G401 (cell line): Measurements from ENCODE around the gene GRAMD1B. TPM values are rescaled to one million over a fixed set of nuclear protein-coding genes. Genes with fewer than 3 reads are reported as not detected.
A peak's percentile ranks its signal among the peaks of the same experiment; 100 is the strongest.
"Not testable (repeated sequence)": the region's sequence is repeated elsewhere in the genome, so short reads cannot be mapped to it uniquely, and the experiment has no call there.

Experiments
- DNase-seq: peaks from one replicate; pipeline ENCODE4 v3.0.0-alpha.2; 2015; ENCODE audit warnings: low spot score
- in situ Hi-C: cut with HindIII; loops from 2 replicates; pipeline ENCODE4 v1.10.0; 2016; ENCODE audit warnings: low sequenced_read_pairs, mixed read lengths
- total RNA-seq: library from RNA; depleted of rRNA; stranded (reverse); fragments of >200 nt; shearing (Covaris generic); gene quantifications from 2 replicates; pipeline ENCODE4 v1.2.3, GENCODE V29; 2014

GRAMD1B gene
- total RNA-seq, 1 experiment from 2014 or later = 31.0 TPM

DNA sequence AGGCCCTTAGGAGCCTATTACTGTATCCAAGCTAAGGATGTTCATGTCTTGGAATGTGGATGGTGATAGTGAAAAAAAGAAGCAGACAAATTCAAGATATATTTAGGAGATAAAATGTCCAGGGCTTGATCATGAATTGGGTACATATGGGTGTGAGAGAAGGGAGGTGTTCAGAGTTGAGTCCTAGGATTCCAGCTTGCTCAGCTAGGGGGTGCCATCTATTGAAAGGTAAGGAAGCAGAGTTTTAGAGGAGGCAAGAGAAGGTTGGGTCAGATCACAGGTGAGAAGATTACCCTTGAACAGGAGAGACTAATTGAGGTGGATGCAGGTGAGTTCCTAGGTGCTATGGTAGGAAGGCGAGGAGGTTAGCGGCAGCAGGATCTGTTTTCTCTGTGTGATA lies 60.5 kb downstream of the GRAMD1B start:
- peak; percentile 33 for DNase-seq
- in situ Hi-C loops = no loop called here

DNA sequence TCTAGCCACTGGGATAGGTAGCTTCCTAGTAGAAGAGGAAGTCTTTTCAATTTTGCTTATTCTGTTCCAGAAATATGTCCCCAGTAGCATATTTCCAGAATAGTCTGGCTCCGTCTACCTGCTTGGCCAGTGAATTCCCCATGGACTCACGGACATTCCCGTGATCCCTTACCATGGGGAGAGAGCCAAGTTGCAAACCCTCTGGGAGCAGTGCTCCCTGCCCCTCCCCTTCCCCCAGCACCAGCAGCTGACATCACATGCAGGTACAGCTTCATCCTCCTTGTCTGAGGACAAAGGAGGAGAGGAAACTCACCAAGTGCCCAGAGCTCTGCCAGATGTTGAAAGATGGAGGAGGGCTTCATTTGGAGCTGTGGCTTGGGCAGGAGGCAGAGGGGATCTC lies 61.2 kb downstream of the GRAMD1B start:
- DNase-seq = no peak
- in situ Hi-C loops = no loop called here

DNA sequence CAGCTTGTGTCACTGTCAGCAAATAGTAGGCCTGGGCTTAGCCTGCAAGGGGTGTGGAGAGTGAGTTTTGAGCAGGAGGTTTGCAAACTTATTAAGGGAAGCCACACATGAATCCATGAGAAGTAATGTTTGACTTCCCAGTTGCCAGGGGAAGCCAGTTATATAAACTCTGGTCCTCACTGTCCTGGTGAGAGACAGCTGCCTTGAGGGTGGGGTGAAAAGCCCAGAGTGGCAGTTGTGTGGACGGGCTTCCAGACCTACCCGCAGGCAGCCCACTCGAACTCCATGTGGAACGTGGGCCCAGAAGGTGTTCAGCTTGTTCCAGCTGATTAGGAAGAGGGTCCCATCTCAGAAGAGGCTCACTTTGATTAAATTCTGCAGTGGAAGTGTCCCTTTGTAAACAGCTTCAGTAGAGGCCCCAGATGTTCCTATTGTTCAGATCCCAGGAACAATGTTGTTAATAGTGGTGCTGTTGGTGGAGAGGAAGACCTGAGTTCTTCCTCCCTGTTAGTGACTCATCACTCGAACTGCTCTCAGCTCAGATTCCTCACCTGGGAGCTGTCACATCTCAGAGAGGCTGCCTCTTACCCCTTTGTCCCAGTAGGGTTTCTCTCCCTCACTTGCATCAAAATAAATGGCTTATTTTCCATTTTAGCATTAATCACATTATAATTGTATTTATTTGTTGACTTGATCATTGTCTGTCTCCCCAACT lies 63.4 kb downstream of the GRAMD1B start:
- in situ Hi-C loops = no loop called here

DNA sequence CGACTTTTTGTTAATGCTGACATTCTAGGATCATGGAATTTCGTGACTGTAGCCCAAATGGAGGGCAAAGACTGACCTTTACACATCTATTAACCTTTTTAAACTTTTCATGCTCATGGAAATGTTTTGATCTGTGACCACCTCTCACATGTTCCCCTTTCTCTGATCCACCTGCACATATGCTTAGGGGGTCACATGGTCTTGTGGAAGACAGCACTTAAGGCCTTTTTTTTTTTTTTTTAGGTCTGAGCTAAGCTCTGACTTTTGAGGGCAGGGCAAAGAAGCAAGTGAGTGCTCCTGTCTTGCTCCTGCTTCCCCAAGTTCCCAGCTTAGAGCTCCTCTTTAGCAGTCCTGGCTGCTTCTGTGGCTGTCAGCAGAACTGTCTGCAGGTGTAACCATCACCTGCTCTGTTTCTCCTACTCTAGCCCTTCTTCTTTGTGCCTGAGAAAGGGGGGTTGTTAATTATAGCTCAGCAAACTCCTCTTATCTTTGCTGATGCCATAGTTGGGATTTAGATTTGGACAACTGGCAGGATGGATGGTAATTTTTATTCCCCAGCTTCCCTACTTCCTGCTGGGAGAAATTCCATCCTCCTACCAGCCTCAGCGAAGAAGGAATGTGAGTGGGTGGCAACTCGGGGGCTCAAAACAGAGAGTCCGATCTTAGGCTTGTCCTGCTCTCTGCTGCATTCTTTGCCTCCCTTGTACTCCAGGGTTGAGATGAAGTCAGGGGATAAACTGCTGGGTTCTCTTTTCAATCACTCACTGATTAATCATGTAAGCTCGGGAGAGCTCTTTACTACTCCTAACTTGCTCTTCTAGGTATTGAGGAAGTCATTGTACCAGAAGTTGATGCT lies 64.4 kb downstream of the GRAMD1B start:
- in situ Hi-C loops = no loop called here
- no peak for DNase-seq

More for the DNA sequence above, 63.4 kb downstream of the GRAMD1B start:
- no peak for DNase-seq

DNA sequence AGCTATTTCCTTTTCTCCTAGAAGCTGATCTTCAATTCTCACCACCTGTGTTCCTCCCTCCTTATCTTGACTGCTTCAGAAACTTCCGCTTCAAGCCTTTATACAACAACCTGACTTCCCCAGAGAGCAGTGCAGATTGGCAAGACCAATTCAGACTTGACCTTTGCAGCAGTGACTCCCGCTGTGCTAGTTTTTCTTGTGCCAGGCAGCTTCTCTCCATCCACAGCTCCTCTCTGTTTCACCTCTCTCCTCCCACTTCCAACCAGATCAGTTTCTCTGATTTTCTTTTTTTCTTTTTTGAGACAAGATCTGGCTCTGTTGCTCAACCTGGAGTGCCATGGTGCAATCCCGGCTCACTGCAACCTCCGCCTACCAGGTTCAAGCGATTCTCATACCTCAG lies 74.3 kb downstream of the GRAMD1B start:
- in situ Hi-C loops = no loop called here

DNA sequence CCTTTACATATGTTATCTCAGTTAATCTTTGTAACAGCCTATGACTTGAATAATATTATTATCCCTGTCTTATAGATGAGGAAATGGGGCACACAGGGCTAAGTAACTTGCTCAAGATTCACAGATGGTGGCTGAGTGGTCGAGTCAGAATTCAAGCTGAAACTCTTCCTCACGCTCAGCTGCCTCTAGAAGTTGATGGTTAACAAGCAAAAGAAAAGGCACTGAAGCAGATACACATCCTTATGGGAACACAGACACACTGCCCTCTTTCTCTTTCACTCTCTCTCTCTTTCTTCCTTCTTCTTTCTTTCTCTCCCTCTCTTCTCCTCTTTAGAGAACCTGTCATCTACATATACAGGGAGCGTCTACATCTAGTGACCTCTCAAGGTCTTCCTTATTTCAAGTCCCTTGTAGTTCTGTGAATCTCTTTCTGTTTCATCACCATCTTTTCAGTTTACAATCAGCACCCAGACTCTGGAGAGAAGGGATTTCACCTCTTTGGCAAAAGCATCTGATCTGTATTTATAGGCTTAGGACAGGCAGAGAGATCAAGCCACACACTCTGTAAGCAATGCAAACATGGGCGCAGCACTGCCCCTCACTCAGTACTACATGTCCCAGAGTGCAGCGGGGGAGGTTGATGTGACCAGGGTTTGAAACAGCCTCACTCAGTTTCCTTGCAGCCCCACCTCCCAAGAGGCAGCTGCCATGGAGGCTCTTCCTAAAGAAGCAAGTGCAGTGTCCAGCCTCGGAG lies 75.7 kb downstream of the GRAMD1B start:
- no peak for DNase-seq
- in situ Hi-C loops = no loop called here

More for the DNA sequence above, 74.3 kb downstream of the GRAMD1B start:
- DNase-seq = peak; percentile 75

DNA sequence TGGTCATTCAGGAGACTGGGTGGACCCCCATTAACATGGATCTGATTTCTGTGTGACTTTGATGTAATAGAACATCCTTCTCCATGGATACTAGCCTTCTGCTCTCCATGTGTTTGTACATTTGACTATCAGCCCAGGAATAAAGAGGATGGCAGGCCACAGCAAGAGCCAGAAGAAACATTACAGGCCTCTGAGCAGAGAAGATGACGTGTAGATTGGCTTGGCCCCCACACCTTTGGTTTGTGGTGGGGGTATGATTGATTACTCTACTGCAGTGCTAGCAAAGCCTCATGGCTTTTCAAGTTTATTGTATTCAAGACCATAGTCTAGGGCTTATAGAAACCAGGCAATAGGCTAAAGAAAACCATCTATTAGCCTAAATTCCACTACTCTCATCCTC lies 77.0 kb downstream of the GRAMD1B start:
- no peak for DNase-seq
- in situ Hi-C loops = no loop called here

DNA sequence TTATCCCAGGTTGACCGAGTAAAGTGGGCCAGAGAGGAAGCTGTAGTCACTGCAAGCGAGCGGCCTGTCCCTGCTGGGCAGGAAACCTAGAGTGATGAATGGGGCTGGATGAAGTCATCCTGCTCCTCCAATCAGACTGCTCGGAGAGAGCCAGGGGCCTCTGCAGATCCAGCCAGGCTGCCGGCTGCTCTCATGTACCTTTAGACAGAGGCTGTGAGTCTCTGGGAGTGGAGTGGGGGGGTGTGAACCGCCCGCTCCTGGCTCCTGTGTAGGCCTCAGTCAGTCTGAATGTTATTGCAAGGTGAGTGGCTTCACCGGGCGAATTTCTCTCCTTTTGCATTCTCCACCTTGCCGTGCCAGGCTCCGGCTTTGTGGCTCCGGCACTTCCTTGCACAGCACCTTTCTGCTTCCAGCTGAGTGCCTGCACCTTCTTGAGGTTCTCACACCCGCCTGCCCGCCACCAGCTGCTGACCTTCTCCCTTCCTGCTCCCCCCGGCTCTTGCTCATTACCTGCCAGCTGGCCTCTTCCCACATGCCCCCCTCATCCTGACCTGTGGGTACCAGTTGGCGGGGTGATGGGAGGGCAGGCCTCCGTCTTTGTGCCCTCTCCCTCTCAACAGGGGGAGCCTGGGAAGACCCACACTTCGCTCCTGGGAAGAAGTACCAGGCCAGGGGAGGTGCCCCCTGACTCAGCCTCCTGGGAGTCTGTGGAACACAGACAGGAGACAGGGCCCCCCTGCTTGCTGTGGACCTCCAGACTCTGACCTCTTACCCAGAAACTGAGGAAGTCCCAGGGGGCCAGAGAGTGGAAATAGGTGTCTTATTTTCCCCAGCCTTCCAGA lies 79.9 kb downstream of the GRAMD1B start:
- peak; percentile 98 for DNase-seq
- in situ Hi-C loops = no loop called here

DNA sequence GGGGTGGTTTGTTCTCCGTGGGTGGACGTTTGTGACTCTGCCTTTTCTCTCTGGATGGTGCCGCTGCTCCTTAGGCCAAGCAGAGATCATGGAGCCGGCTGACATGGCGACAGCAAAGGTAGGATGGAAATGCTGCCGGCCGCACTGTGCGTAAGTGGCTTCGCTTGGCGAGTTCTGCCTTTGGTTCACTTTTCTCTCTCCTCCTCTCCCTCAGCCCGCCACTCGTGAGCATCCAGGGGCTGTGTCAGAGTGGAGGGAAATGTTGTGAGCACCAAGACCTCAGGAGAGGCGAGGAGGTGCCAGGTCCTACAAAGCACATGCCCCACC lies 80.5 kb downstream of the GRAMD1B start:
- no peak for DNase-seq
- in situ Hi-C loops = no loop called here

DNA sequence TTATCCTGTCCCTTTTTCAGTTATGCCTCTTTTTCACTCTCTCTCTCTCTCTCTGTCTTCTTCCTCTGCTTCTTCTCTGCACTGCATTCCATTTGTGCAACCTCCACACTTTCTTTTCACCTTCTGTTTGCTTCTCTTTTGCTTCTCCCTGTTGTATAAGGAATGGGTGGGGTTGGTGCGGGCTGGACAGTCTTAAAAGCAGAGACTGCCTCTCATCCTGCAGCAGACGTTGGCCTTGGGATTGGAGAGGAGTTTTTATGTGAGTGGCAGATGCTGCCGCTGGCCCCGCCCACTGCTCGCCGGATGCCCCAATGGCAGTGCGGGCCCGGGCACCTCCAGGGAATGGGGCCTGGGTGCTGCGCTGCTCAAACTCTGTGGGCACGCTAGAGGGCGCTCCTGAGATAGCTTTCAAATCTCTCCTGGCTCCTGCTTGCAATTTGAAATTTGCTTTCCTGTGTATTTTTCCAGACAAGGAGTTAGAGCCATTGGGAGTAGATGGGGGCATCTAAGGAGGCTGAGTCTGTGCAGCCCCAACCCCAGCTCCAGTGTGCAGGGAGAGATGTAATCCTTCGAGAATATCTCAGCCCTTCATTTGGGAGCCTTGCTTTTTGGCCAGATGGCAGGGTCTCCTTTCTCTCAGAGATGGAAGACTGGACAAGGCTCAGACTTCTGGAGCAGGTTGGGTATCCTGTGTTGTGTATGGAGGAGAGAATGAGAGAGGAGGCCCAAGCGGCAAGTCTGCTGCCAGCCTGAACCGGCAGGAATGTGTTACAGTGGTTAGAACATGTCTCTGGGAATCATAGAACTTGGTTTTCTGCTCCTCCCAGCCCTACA lies 81.2 kb downstream of the GRAMD1B start:
- peak; percentile 99 for DNase-seq
- in situ Hi-C loops = no loop called here

DNA sequence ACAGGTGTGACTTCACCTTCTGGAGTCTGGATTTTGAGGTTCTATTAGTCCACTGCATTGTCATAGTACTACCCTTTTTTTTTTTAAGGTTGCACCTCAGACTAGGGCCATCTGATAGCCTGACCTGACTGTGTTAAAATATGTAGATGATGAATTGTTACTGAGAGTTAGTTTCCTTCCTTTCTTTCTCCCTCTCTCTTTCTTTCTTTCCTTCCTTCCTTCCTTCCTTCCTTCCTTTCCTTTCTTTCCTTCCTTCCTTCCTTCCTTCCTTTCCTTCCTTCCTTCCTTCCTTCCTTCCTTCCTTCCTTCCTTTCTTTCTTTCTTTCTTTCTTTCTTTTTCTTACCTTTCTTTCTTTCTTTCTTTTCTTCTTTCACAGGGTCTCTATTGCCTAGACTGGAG lies 83.2 kb downstream of the GRAMD1B start:
- DNase-seq, in situ Hi-C loops: not testable (repeated sequence)

DNA sequence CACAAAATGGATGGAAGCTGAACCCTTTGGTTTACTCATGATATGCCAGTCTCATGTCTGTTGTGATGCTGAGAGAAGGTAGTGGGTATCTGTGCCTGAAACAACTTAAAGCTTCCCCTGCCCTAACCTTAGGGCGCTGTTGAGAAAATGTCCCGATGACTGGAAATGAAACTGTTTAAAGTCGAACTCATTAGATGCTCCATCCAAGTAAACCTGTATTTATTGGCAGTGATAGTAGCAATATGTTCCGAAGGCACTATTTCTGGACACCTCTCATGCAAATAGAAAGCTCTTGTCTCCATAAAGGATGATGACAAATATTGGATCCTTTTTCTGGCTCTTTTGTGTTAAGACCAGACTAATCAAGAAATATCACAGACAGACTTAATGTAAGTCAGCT lies 86.2 kb downstream of the GRAMD1B start:
- peak; percentile 65 for DNase-seq
- in situ Hi-C loops = no loop called here

DNA sequence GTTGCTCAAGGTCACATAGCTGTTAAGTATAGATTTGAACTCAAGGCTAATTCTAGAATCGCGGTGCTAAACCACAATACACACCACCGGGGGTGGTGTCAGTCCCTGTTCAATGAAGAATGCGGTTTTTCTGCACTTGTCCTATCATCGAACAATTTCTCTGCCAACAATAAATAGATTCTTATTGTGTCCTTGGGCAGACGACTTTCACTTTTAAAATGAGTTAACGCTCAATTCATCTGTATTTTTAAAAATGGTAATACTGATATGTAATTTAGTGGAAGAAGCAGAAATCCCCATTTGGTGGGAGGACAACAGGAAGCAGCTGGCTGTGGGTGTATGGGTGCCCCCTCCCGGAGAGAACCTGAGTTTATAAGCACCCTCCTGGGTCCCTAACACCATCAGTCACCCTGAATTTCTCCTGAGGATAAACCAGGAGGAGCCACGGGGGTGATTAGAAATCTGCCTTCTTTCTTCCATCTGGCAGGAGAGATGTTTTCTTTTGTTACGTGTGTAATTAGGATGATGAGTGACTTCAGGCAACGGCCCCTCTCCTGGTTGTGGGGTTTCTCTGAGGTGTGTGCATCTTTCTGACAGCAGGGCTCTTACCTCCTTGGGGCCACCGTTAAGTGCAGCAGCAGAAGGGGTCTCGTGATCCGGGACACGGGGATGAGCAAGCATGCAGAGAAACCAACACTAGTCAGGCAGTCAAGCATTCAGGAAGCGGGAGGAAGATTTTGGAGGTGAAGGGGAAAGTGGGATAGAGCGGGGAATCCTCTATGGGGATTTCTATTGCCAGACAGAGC lies 87.7 kb downstream of the GRAMD1B start:
- DNase-seq = peak; percentile 35
- in situ Hi-C loops = no loop called here

DNA sequence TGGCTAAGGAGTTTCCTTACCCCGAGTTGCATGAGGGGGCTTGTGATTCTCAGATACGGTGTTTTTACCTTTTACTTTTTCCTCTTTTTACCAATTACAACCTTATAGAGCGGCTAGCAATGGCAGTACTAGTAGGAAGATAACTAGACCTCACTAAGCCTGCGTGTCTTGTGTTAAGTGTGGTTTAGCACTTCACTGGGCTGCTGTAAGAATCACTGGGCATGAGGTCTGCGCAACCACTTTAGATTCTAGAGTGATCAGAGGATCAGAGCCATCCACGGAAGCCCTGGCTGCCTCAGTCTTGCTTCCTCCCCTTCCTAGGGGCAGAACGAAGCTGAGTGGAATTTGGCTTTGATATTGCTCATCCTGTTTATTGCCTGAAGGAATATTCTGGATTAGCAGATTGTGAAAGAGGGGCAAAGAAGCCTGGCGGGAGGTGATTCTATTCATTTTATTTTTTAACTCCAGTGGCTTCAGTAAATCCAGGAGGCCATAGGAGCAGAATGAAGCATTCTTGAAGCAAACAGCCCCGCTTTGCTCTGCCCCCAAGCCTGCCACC lies 88.5 kb downstream of the GRAMD1B start:
- in situ Hi-C loops = no loop called here
- peak; percentile 61 for DNase-seq

DNA sequence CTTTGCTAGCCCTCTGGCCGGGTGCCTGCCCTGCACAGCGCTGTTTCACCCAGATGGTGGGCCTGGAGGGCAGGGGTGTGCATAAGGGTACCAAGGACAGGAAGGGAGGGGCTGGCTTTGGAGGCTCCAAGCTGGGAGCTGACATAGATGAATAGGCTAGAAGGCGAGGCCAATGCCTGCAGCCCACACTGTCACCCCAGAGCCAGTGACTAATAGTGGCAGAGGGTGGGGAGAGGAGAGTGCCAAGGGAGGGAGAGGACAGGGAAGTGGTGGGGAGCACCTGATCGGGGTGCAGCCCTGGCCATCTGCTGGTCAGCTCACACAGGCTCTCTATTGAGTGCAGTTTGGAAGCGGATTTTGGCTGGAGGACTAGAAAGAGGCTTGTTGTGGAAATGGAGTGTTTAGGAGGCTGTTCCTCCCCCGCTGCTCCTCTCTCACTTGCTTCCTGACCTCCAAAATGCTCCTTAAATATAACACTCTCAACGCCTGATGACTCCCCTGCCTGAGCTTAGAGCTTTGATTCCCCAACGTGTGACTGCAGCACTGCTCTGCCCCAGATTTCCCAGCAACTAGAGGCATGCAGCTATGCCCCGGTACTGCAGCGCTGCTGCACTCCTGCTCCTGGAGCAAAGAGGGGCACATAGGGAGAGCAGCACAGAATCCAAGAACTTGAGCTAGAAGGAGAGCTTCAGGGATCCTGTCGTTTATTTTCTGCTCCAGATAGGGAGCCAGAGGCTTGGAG lies 89.2 kb downstream of the GRAMD1B start:
- in situ Hi-C loops = no loop called here
- peak; percentile 97 for DNase-seq

DNA sequence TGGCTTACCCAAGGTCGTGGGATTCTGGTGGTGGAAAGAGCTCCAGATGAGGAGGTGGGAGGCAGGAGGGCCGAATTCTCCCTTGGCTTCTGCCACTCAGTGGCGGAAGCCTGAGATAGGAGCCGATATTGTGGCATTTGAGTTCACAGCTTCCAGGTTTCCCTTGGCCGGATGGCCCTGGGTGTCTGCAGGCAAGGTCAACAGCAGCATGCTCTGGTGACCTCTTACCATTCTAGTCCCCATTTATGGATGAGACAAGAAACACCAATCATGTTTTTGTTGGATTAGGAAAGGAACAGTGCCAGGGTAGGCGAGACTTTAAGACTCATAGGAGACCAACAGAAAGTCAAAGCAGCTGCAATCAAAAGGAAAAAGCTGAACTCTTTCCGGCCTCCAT lies 89.7 kb downstream of the GRAMD1B start:
- in situ Hi-C loops = no loop called here

DNA sequence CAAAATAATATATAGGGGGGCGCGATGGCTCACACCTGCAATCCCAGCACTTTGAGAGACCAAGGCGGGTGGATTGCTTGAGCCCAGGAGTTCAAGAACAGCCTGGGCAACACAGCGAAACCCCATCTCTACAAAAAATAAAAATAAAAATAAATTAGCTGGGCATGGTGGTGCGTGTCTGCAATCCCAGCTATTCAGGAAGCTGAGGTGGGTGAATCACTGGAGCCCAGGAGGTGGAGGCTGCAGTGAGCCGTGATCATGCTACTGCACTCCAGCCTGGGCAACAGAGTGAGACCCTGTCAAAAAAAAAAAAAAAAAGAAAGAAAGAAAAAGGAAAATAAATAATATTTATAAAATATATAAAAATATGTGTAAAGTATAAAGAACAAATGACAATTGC lies 90.4 kb downstream of the GRAMD1B start:
- in situ Hi-C loops, DNase-seq: not testable (repeated sequence)

More for the DNA sequence above, 89.7 kb downstream of the GRAMD1B start:
- DNase-seq = no peak
